Measurements from ENCODE around the gene UBE2O. TPM values are rescaled to one million over a fixed set of nuclear protein-coding genes. Genes with fewer than 3 reads are reported as not detected.

UBE2O gene
- polyA plus RNA-seq, 1 of the 3 experiments (the other 2 are of a cell fraction), result 25.4 TPM

DNA sequence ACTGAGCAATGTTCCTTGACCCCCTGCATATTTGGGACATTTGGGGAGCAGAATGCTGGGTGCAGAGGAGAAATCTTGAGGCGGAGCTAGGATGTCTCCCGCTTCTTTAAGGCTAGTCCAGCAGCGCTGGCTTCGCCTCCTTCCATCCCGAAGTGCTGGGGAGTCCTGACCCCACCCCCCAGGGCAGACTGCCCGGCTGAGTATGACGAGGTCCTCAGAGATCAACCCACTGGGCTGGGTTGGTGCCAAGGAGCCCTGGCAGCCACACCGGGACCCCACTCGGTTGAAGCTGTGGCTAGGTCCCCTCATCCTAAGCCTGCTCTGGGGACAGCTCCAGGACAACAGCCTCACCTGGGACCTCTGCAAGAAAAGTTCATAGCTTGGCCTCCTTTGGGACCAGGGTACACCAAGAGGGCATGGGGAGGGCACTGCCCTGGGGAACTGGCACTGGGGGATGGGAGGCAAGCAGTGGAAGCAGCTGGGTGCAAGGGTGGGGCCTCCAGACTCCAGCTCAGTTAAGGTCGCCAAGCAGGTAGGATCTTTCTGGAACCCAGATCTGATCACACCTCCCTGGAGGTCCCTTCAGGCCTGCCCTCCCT is 37.3 kb upstream of the UBE2O start:
- Histone ChIP-seq H3K4me3 (ENCODE audit: low read depth in 2 of 2, low read length in 1 of 2) (no peak overlapping the region), H3K9ac (no peak overlapping the region), H3K9me3 (no peaks in the 10 kb centered on the region), H2AFZ (ENCODE audit: low read depth) (no peak overlapping the region), H3K36me3 (replicated peaks in 1 of 2; ENCODE audit: control insufficient read depth in 1 of 2, insufficient read depth in 2 of 2, low read length in 1 of 2) (no peaks in the 10 kb centered on the region), H3K27ac (ENCODE audit: low read depth in 2 of 2, low read length in 1 of 2) (no peak overlapping the region), H3K4me1 (ENCODE audit: control insufficient read depth in 1 of 2, insufficient read depth in 2 of 2, low read depth in 1 of 2, low read length in 1 of 2) (peaks cover 6 to 31% of the 10 kb centered on the region in 2 experiments; a peak in 2 of 4 replicates), H3F3A (replicated peaks; ENCODE audit: insufficient read depth) (no peaks in the 10 kb centered on the region), H4K20me1 (ENCODE audit: insufficient read depth) (no peaks in the 10 kb centered on the region), H3K27me3 (ENCODE audit: insufficient read depth) (no peaks in the 10 kb centered on the region), H3K4me2 (no peak overlapping the region), H3K79me2 (ENCODE audit: insufficient read depth) (no peaks in the 10 kb centered on the region), H3K9me2 (no peaks in the 10 kb centered on the region)
- TF ChIP-seq, protein P1, sequence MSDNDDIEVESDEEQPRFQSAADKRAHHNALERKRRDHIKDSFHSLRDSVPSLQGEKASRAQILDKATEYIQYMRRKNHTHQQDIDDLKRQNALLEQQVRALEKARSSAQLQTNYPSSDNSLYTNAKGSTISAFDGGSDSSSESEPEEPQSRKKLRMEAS (IDR thresholded peaks at IDR 0.05; ENCODE audit: low read depth), result no peak
- TF ChIP-seq JUND (IDR thresholded peaks at IDR 0.05) (no peak), TCF12 (IDR thresholded peaks at IDR 0.05) (no peak), RFX5 (IDR thresholded peaks at IDR 0.05; ENCODE audit: low read length) (no peak), RXRA (IDR thresholded peaks at IDR 0.05; ENCODE audit: borderline replicate concordance, low read depth) (no peak), NFIC (IDR thresholded peaks at IDR 0.05; ENCODE audit: borderline replicate concordance) (no peak), ELF1 (IDR thresholded peaks at IDR 0.05) (no peak), RCOR1 (IDR thresholded peaks at IDR 0.05; ENCODE audit: low read length) (no peak), NRF1 (IDR thresholded peaks at IDR 0.05; ENCODE audit: low read depth, low read length) (no peak), GABPA (IDR thresholded peaks at IDR 0.05; ENCODE audit: low read depth) (no peak), MXI1 (IDR thresholded peaks at IDR 0.05; ENCODE audit: low read depth, low read length) (no peak), FOSL2 (IDR thresholded peaks at IDR 0.05; ENCODE audit: borderline replicate concordance, low read depth) (no peak), POLR2AphosphoS5 (IDR thresholded peaks at IDR 0.05; ENCODE audit: low read depth, low read length) (no peak), EP300 (IDR thresholded peaks at IDR 0.05; ENCODE audit: borderline replicate concordance in 1 of 2, low read depth in 1 of 2, low read length in 1 of 2) (no peak), SIN3A (IDR thresholded peaks at IDR 0.05; ENCODE audit: borderline replicate concordance, low read depth, low read length) (no peak)
- TF ChIP-seq, protein P2, sequence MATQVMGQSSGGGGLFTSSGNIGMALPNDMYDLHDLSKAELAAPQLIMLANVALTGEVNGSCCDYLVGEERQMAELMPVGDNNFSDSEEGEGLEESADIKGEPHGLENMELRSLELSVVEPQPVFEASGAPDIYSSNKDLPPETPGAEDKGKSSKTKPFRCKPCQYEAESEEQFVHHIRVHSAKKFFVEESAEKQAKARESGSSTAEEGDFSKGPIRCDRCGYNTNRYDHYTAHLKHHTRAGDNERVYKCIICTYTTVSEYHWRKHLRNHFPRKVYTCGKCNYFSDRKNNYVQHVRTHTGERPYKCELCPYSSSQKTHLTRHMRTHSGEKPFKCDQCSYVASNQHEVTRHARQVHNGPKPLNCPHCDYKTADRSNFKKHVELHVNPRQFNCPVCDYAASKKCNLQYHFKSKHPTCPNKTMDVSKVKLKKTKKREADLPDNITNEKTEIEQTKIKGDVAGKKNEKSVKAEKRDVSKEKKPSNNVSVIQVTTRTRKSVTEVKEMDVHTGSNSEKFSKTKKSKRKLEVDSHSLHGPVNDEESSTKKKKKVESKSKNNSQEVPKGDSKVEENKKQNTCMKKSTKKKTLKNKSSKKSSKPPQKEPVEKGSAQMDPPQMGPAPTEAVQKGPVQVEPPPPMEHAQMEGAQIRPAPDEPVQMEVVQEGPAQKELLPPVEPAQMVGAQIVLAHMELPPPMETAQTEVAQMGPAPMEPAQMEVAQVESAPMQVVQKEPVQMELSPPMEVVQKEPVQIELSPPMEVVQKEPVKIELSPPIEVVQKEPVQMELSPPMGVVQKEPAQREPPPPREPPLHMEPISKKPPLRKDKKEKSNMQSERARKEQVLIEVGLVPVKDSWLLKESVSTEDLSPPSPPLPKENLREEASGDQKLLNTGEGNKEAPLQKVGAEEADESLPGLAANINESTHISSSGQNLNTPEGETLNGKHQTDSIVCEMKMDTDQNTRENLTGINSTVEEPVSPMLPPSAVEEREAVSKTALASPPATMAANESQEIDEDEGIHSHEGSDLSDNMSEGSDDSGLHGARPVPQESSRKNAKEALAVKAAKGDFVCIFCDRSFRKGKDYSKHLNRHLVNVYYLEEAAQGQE (IDR thresholded peaks at IDR 0.05; ENCODE audit: low read depth, low read length), result no peak
- TF ChIP-seq, protein P3, sequence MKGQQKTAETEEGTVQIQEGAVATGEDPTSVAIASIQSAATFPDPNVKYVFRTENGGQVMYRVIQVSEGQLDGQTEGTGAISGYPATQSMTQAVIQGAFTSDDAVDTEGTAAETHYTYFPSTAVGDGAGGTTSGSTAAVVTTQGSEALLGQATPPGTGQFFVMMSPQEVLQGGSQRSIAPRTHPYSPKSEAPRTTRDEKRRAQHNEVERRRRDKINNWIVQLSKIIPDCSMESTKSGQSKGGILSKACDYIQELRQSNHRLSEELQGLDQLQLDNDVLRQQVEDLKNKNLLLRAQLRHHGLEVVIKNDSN (IDR thresholded peaks at IDR 0.05; ENCODE audit: borderline replicate concordance, low read depth), result no peak
- TF ChIP-seq, protein P4, sequence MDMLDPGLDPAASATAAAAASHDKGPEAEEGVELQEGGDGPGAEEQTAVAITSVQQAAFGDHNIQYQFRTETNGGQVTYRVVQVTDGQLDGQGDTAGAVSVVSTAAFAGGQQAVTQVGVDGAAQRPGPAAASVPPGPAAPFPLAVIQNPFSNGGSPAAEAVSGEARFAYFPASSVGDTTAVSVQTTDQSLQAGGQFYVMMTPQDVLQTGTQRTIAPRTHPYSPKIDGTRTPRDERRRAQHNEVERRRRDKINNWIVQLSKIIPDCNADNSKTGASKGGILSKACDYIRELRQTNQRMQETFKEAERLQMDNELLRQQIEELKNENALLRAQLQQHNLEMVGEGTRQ (IDR thresholded peaks at IDR 0.05; ENCODE audit: borderline replicate concordance, low read depth, low read length), result no peak
- TF ChIP-seq, protein P5, sequence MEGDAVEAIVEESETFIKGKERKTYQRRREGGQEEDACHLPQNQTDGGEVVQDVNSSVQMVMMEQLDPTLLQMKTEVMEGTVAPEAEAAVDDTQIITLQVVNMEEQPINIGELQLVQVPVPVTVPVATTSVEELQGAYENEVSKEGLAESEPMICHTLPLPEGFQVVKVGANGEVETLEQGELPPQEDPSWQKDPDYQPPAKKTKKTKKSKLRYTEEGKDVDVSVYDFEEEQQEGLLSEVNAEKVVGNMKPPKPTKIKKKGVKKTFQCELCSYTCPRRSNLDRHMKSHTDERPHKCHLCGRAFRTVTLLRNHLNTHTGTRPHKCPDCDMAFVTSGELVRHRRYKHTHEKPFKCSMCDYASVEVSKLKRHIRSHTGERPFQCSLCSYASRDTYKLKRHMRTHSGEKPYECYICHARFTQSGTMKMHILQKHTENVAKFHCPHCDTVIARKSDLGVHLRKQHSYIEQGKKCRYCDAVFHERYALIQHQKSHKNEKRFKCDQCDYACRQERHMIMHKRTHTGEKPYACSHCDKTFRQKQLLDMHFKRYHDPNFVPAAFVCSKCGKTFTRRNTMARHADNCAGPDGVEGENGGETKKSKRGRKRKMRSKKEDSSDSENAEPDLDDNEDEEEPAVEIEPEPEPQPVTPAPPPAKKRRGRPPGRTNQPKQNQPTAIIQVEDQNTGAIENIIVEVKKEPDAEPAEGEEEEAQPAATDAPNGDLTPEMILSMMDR (IDR thresholded peaks at IDR 0.05), result no peak
- WGBS (ENCODE audit: low lambda C conversion rate), result 89% methylated on average over 8 of the region's 10 CpGs
- ChIA-PET CTCF (interaction anchor here (0.6 to 56.8 kb wide), 9 partner anchors 1 to 134 kb away, joined by 3 to 1687 read pairs (median 10); partner anchors contain the start of genes AANAT, RHBDF2 and UBE2O), POLR2A (no interaction called here)
- DNase-seq, result no peak

All from SK-N-SH (cell line).